Stomach (tissue), 4 donors: ENCODE results near the gene MYL9.

Experiments used
- EP300 ChIP-seq: sonication (generic); formaldehyde crosslinking; IDR thresholded peaks from one replicate; pipeline ENCODE4 v1.6.1; 2017; ENCODE audit warnings: antibody characterized with exemption
- TF ChIP-seq, protein P1 (sequence below), 7 experiments: fragments of 450-650 bp in 4 of 7; fragments of 200-600 bp in 3 of 7; sonication (generic) in 3 of 7; IDR thresholded peaks; one replicate each; pipeline ENCODE4 v1.5.1; 2016 to 2019; ENCODE audit warnings: antibody characterized with exemption in 7 of 7, control low read depth in 2 of 7, mild to moderate bottlenecking in 1 of 7

GRCh38 chr20:36542516-36543183 lies 1.3 kb downstream of the MYL9 start:
- no peak for TF ChIP-seq EP300
- TF ChIP-seq, protein P1, sequence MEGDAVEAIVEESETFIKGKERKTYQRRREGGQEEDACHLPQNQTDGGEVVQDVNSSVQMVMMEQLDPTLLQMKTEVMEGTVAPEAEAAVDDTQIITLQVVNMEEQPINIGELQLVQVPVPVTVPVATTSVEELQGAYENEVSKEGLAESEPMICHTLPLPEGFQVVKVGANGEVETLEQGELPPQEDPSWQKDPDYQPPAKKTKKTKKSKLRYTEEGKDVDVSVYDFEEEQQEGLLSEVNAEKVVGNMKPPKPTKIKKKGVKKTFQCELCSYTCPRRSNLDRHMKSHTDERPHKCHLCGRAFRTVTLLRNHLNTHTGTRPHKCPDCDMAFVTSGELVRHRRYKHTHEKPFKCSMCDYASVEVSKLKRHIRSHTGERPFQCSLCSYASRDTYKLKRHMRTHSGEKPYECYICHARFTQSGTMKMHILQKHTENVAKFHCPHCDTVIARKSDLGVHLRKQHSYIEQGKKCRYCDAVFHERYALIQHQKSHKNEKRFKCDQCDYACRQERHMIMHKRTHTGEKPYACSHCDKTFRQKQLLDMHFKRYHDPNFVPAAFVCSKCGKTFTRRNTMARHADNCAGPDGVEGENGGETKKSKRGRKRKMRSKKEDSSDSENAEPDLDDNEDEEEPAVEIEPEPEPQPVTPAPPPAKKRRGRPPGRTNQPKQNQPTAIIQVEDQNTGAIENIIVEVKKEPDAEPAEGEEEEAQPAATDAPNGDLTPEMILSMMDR (IDR thresholded peaks at IDR 0.05), result no peak
